GM12873 (cell line): Measurements from ENCODE around the gene VAT1L.

ENCODE experiments used
- TF ChIP-seq, protein P1 (sequence below): IDR thresholded peaks from 2 replicates; pipeline ENCODE4 v1.5.1; 2012; ENCODE audit warnings: low read depth, mild to moderate bottlenecking, moderate library complexity, low read length, control low read depth; ENCODE audit not compliant: insufficient read depth; ENCODE audit errors: missing control alignments

VAT1L gene

DNA sequence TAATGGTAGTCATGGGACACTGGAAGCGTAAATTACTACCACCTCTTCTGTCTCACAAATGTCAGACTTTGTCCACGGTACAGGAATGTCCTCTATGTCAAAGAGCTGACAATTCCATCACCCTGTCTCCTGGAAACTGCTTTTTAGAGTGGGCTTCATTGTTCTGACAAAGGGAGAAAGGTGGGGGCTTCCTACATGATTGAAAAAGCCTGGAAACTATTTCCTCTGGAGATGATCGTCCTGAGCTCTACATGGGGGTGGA is 53.1 kb downstream of the VAT1L start:
- TF ChIP-seq, protein P1, sequence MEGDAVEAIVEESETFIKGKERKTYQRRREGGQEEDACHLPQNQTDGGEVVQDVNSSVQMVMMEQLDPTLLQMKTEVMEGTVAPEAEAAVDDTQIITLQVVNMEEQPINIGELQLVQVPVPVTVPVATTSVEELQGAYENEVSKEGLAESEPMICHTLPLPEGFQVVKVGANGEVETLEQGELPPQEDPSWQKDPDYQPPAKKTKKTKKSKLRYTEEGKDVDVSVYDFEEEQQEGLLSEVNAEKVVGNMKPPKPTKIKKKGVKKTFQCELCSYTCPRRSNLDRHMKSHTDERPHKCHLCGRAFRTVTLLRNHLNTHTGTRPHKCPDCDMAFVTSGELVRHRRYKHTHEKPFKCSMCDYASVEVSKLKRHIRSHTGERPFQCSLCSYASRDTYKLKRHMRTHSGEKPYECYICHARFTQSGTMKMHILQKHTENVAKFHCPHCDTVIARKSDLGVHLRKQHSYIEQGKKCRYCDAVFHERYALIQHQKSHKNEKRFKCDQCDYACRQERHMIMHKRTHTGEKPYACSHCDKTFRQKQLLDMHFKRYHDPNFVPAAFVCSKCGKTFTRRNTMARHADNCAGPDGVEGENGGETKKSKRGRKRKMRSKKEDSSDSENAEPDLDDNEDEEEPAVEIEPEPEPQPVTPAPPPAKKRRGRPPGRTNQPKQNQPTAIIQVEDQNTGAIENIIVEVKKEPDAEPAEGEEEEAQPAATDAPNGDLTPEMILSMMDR = no peak

DNA sequence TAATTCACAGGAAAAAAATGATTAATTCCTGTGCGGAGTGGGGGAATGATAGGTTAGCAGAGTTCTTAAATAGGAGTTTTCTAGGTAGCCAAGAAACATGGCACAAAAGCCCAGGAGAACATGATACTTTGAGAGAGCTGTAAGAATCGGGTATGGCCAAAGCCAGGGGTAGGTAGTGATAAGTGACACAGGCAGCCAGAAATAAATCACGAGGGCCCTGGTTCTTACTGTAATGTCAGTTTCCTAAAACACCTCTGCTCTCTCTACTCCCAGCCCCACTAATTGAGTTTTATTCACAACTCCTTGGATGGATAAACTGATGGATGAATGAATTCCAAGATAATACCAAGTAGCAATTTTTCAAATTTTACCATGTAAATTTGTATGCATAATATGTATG is 54.1 kb downstream of the VAT1L start:
- TF ChIP-seq, protein P1 = no peak

DNA sequence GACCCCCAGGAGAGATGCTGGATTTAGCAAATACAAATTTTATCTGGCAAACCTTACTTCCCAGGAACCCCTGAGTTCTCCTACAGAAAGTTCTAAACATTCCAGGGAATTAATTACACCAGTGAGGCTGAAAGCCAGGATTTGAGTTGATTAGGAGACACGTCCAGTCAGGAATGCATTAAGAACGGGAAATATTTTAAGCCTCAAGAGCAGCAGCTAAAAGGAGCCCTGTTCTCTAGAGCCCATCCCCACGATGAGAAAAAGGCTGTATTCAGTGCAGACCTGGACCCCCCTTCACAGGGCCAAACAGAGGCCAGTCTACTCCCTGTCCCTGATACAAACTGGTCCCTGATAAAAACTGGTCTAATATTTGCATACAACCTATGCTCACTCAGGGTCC is 55.0 kb downstream of the VAT1L start:
- TF ChIP-seq, protein P1 = no peak

DNA sequence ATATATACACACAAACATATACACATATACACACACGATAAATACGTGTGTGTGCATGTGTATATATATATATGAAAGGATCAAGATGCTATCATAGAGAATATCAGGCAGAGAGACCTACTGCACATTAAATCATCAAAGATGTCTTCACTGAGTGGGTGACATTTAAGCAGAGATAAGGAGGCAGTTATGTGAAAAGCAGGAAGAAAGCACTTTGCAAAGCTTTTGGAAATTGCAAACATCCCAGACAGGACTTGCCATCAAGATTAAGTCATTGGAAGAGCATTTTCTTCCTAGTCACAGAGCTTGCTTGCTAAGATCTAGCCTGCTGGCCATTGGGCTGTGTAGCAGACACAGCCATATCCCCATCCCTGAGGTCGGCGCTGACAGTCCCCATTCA is 56.4 kb downstream of the VAT1L start:
- TF ChIP-seq, protein P1 = no peak

DNA sequence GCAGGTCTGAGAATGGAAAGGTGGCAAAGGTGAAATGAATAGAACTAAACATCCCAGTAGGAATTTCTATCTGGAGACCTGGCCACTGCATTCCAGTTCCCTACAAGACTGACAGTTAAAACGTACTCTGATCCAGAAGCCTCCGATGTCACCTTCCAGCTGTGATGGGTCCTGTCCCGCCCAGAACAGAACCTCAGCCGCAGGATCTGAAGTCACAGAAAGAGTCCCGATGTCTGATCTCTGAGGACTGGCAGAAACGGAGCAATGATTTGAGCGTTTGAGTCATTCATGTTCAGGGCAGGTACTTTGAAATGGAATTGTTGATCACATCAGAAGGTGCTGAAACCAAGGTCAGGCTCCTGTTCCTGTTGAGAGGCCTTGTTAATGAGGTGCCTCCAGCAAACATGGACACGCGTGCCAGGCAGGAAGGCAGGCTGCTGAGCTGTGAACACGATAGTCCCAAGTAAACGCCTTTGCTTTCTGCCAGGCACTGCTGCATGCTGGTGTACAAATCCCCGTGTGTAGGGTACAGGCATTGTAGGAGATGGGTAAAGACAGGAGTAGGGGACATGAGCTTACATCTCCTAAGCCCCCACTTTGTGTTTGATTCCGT is 61.4 kb downstream of the VAT1L start:
- TF ChIP-seq, protein P1 = no peak

DNA sequence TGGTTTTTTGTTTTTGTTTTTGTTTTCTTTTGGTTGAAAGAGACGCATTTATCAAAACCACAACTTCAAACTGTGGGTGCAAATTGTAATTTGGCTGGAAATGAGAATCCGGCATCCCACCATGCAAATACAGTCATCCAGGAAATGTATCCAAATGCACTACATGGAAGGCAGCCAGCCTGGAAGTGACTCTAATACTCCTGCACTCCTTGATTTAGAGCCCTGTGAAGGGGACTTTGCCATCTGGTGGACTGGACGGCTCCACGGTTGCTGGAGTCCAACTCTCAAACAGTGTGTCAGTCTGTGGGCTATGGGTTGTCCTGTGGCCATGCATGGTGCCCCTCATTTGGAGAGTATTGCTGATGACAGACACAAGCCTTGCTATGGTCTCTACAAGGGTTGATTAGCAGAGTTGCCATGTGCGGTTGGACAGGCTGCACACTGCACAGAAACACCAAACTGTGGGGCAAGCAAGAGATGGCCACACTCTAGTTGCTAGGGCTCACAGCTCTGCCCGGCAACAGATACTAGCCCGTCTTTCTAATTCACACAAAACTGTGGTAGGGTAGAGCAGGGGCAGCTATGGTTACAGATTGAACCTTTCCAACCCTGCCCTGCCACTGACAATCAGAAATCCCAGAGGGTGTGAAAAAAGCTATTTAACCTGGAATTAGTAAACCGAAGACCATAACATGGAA is 62.4 kb downstream of the VAT1L start:
- TF ChIP-seq, protein P1 = no peak

DNA sequence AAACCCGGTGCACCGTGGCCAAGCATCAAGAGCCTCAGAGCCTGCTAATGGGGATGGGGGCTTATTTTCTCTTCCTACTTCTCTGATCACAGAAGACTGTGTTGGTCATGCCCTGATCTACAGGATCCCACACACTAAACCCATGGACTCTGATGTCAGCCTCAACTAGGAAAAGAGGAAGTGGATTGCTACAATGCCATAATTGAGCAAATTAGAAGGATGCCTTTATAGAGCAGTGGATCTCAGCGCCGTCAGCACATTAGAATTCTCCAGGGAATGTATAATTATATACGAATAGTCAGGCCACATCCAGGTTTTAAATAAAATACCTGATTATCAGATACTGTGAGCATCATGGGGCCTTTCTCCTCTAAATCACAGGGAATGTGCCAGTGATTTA is 64.8 kb downstream of the VAT1L start:
- TF ChIP-seq, protein P1 = no peak
